Stimulated activated naive CD8-positive, alpha-beta T cell treated with anti-CD3 and anti-CD28 coated beads, Interleukin-15, amount 100 ng/mL, for 72 hours (primary cell): ENCODE data around the gene ERICH6.

Experiments used
- ATAC-seq: fragments of 150-1000 bp; cut with Tn5 transposase; 2 replicates; pipeline ENCODE4 v1.10.0; 2021; ENCODE audit warnings: mild to moderate bottlenecking, moderate library complexity
- DNase-seq, 2 donors: peaks; one replicate each; pipeline ENCODE4 v3.0.0; 2021 to 2022
- H3K27ac Mint-ChIP-seq, 2 donors: one replicate each; pipeline ENCODE4 v1.8.0; 2022; ENCODE audit warnings: mild to moderate bottlenecking in 2 of 2, mixed read lengths in 2 of 2, moderate library complexity in 2 of 2
- H3K27me3 Mint-ChIP-seq: one replicate; pipeline ENCODE4 v1.8.0; 2022; ENCODE audit warnings: mixed read lengths
- H3K4me1 Mint-ChIP-seq: one replicate; pipeline ENCODE4 v1.8.0; 2022; ENCODE audit warnings: mild to moderate bottlenecking, mixed read lengths
- H3K4me3 Mint-ChIP-seq, 2 donors: one replicate each; pipeline ENCODE4 v1.8.0; 2022; ENCODE audit warnings: mild to moderate bottlenecking in 2 of 2, mixed read lengths in 2 of 2, moderate library complexity in 1 of 2
- H3K9me3 Mint-ChIP-seq, 2 donors: one replicate each; pipeline ENCODE4 v1.8.0; 2022; ENCODE audit warnings: mixed read lengths in 2 of 2

Gene ERICH6

DNA sequence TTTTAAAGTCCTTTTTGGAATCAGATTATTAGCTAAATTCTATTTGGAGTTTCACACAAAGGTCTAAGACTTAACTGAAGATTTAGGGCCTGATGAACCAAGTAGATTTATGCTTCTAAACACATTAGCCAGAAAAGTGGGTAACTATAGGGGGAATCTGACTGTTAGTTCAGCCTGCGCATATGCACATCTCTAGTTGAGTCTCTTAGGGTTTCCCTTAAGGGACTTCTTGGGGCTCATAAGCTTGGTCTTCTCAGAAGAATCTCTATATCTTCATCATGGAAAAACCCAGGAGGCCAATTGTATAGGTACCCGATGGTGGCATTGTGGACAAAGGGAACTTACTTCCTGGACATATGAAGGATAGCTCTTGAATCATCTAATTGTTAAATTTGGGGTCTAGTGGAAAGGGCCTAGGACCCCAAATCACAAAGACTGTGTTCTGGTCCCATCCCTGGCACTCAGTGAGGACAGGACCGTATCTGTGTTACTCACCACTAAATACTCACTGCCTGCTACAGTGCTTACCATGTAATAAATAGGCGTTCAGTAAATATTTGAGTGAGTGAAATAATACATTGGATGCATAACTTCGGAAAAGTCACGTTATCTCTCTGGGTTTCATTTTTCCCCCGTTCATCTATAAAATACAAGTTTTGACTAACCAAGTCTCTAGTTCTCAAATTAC is 83.6 kb downstream of the ERICH6 start:
- ATAC-seq (no peak), DNase-seq (no peak)
- H3K9me3 Mint-ChIP-seq, result no peaks in the 10 kb centered on the region
- H3K27me3 Mint-ChIP-seq, result no peaks in the 10 kb centered on the region
- no peak overlapping the region for H3K4me3 Mint-ChIP-seq
- H3K4me1 Mint-ChIP-seq, result peaks cover 22% of the 10 kb centered on the region
- H3K27ac Mint-ChIP-seq, result no peak overlapping the region

DNA sequence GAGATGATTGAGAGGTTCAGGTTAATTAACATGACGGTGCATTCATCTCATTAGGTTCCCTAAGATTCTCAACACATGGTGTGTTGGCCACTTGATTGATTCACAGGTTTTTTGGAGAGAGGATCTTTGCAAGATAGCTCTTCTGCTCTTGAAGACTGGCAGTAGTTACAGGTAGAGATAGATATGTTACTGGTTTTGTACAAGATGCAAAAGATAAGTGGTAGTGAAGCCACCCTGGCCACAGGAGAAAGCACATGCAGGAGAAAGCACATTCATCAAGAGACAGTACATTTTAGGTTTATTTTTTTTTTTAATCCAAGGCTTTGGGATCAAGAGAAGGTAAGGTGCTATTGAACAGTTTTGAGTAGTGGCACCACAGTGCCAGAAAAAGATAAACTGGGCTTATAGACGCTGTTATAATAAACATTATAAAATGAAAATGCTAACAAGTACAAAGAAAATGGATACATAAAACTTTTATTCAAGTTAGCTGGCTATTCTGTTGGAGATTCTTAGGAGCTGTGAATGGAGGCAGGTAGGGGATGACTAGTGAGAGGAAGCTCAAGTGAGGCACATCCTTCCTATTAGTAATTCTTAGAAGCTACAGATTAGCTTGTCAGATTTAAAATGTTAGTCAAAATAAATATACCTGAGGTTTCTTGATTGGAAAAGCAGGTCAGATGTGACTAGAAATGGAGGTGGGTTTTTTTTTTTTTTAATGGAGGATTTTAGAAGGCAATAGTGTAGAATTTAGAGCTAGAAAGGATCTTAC is 89.8 kb downstream of the ERICH6 start:
- H3K4me1 Mint-ChIP-seq, result peaks cover 54% of the 10 kb centered on the region
- peak; percentile 49 for ATAC-seq
- H3K27ac Mint-ChIP-seq, result peak overlapping the region in 1 of 2 donors; percentile 53
- peaks cover 0 to 5% of the 10 kb centered on the region in 2 donors for H3K9me3 Mint-ChIP-seq
- no peak overlapping the region for H3K4me3 Mint-ChIP-seq
- DNase-seq, result no peak
- H3K27me3 Mint-ChIP-seq, result no peaks in the 10 kb centered on the region

DNA sequence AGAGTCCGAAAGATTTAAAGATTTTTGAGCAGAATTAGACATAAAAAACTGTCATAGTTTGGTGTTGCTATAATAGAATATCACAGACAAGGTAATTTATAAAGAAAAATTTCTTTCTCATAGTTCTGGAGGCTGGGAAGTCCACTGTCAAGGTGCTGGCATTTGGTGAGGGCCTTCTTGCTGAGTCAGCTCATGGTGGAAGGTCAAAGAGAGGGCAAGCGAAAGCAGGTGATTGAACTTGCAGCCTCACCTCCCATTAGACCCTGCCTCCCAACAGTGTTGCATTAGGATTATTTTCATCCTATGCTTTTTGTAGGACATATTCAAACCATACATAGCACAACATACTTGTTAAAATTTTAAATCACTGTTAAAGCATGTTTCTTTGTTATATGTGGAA is 90.7 kb downstream of the ERICH6 start:
- Mint-ChIP-seq H3K4me1 (peaks cover 63% of the 10 kb centered on the region), H3K27ac (no peak overlapping the region), H3K9me3 (peaks cover 0 to 5% of the 10 kb centered on the region in 2 donors), H3K27me3 (no peaks in the 10 kb centered on the region), H3K4me3 (no peak overlapping the region)
- ATAC-seq (no peak), DNase-seq (no peak)

DNA sequence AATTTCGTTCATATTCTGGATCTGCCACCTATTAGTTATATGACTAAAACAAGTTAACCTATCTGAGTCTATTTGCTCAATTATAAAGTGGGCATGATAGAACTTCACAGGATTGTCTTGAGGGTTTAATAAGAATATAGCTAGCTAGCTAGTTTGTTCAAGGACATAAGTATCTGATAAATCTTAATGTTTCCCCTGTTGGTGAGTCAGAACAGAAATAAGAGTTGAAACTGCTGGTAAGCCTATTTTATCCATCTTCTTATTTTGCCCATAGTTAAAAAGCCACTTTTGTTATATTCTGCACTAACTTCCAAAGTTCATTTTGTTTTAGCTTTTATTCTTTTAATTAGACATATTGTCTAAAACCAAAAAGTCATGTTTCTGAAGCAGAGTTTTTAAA is 91.2 kb downstream of the ERICH6 start:
- H3K27me3 Mint-ChIP-seq, result no peaks in the 10 kb centered on the region
- H3K4me3 Mint-ChIP-seq, result no peak overlapping the region
- ATAC-seq (no peak), DNase-seq (no peak)
- peaks cover 68% of the 10 kb centered on the region for H3K4me1 Mint-ChIP-seq
- peaks cover 0 to 5% of the 10 kb centered on the region in 2 donors for H3K9me3 Mint-ChIP-seq
- no peak overlapping the region for H3K27ac Mint-ChIP-seq

DNA sequence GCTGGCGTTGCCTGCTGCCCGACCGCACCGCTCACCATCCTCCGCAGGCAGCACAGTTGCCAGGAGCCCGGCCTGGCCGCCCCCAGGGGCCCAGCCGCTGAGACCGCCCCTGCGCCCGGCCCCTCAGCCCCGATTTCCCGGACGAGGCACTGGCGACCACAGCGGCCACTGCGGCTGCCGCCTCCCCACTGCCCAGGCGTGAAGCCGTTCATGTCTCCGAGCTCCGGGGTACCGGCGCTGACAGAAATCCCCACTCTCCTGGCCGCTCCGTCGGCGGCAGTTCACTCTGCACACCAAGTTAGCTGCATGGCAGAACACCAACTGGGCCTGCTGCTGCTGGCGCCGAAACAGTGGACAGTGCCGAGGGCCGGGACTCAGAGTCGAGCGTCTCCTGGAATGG is 92.1 kb downstream of the ERICH6 start:
- ATAC-seq (no peak), DNase-seq (no peak)
- Mint-ChIP-seq H3K27me3 (no peaks in the 10 kb centered on the region), H3K9me3 (peaks cover 0 to 5% of the 10 kb centered on the region in 2 donors), H3K4me3 (no peak overlapping the region), H3K27ac (no peak overlapping the region), H3K4me1 (peaks cover 77% of the 10 kb centered on the region)

DNA sequence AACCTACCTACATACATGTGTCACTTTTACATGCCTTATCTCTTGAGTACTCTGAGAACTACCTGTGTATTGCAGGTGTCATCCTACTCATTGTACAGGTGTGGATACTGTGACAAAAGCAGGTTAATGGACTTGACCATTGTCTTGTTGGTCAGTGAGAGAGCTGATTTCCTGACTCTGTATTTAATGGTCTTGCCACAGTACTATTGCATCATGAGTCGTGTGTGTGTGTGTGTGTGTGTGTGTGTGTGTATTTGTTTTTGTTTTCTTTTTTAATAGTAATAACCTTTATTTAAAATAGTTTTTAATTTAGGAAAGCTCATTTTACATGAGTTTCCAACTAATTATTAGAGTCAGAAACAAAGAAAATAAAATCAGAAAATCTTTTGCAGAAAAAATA is 92.9 kb downstream of the ERICH6 start:
- ATAC-seq (no peak), DNase-seq (no peak)
- no peak overlapping the region for H3K27ac Mint-ChIP-seq
- peaks cover 0 to 5% of the 10 kb centered on the region in 2 donors for H3K9me3 Mint-ChIP-seq
- H3K4me1 Mint-ChIP-seq, result peaks cover 85% of the 10 kb centered on the region
- H3K4me3 Mint-ChIP-seq, result no peak overlapping the region
- H3K27me3 Mint-ChIP-seq, result no peaks in the 10 kb centered on the region

DNA sequence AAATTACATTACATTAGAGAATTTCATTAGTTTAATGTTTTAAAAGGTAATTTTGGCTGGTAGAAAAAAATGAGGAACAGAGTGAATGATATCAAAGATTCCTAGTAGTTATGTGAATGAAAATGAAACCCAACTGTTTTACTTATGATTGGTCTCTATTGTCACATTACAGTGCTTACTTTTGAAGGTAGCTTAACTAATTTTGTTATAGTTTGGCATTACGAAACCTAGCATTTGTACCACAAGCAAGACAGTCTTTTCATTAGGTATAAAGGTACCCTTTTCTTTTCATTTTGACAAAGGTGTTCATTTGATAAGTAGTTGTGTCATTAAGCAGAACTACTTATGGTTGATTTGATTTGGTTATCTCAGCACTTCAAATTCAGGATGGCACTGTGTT is 93.7 kb downstream of the ERICH6 start:
- Mint-ChIP-seq H3K27me3 (no peaks in the 10 kb centered on the region), H3K4me3 (peak overlapping the region in 1 of 2 donors; percentile 72), H3K9me3 (peaks cover 0 to 5% of the 10 kb centered on the region in 2 donors), H3K4me1 (peaks cover 89% of the 10 kb centered on the region), H3K27ac (peak overlapping the region in 1 of 2 donors; percentile 30)
- no peak for DNase-seq
- no peak for ATAC-seq
